Glomerular visceral epithelial cell (primary cell): Measurements from ENCODE around the gene ATOSB.

Experiments
- DNase-seq: peaks from one replicate; pipeline ENCODE4 v3.0.0-alpha.2; 2016; ENCODE audit errors: extremely low spot score

The ATOSB gene

DNA sequence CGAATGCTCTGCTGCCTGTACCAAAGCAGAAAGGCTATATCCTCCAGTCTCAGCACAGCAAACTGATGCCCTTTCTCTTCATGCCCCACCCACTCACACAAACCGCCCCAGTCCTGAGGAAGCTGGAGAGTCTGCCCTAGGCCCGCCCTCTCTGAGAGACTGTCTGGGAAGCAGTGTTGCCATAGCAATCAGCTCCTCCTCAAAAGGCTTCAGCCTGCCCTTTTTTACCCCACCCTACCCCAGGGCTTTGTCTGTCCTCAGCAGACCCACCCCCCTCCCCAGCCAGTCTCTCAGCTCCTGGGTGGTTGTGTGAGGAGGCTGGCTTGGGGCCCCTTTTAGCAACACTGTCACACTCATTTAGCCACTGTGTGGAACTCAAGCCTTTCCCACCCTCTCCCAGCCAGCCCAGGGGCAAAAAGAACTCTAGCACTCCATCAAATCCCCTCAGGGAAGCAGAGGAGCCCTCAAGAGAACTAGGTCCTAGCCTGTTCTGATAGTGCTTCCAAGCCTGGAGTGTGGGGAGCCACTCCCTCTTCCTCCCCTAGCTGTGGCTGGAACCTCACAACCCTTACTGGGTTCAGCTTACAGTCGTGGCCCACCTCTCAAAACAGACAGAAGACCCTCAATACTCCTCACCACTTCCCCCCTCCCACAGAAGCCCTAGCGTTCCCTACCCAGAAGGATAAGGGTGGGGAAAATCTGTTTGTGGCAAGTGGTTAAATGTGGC is 1.4 kb downstream of the ATOSB start:
- peak; percentile 91 for DNase-seq

- peak; percentile 40 for DNase-seq
Observed at GRCh38 chr9:35112257-35113020, 3.2 kb downstream of the ATOSB start.

- DNase-seq: peak; percentile 99
Observed at GRCh38 chr9:35111001-35111933, 4.4 kb downstream of the ATOSB start.

- peak; percentile 82 for DNase-seq
Observed at GRCh38 chr9:35110327-35110761, 5.3 kb downstream of the ATOSB start.

DNA sequence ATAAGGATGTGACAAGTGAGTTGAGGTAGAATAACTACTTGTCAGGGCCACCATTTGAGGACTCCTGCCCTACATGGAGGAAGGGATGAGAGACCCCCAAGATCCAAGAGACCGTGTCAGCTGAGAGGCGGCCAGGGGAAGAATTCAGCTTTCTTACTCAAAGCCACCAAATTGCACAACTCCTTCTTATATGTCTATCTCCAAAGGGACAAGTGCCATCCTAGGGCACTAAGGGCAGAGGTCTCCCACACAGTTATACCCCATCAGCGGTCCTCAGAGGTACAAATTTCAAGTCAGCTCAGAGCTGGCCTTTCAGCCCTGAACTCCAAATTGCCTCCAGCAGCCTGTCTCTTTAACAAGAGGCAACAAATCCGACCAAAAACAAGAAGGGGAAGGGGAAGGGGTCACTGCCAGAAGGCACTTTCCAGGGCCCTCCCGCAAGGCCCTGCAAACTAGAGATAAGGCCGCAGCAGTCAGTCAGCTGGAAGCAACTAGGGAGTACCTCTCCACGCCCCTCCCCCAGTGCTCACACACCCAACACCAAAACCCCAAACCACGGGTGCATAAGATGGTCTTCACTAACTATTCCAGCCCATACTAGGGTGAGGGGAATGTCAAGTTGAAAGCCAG is 6.6 kb downstream of the ATOSB start:
- no peak for DNase-seq

GRCh38 chr9:35108461-35108860 is 7.2 kb downstream of the ATOSB start:
- DNase-seq: no peak

DNA sequence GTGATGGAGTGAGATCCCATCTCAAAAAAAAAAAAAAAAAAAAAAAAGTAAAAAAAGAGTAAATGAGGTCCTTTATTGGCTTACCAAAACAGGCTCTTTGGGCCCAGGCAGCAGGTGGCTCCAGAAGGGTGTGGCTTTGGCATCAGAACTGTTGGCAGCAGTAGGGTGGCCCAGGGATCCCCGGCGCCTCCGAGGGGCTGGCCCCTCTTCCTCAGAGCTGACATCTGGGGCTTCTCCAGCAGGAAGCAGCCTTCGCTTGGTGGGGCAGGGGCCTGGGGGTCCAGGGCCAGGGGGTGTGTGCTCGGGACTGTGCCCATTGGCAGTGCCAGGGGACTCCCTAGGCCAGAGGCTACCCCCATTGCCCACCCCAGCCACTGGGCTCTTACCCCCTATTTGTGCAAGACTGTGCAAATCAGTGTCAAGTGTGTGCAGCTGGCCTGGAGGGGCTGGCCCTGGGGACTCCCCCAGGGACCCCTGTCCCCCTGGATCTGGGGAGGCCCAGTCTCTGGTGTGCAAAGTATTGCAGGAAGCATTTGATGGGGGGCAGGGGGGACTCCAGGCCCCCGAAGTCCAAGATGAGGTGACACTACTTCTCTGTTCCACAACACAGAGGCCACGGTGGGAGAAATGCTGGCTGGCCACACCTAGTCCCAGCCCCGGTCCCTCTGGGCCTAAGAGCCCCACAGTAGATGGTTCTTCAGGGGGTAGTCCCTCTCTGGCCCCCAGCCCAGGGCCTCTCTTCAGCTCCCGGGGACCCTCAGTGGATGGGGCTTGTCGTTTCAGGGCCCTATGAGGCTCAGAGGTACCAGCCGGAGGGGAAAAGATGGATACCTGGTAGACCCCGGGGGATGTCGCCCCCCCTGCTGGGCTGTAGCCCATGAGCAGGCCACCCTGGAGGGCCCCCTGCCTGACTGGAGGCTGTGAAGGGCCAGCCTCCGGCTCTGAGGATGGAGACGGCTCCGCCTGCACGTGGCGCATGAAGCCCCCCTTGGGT is 8.1 kb downstream of the ATOSB start:
- DNase-seq: no peak

DNA sequence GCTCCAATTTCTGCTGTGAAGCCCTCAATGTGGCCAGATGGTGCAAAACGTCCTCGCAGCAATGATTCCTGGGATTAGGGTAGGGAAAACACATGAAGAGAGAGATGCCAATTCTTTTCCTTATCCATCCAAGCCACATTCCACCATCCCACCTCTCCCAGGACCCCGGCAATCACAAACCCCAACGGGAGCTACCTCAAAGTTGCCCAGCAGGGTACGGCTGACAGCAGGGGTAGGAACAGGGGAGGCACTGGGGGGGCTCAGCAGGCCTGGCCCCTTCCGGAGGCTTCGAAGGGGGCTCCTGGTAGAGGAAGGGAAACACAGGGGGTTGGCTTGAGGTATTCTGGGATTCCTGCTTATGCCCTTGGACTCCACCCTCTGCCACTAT is 9.3 kb downstream of the ATOSB start:
- no peak for DNase-seq

GRCh38 chr9:35105571-35106342 is 9.9 kb downstream of the ATOSB start:
- no peak for DNase-seq

- no peak for DNase-seq
Observed at GRCh38 chr9:35105126-35105525, 10.5 kb downstream of the ATOSB start.

GRCh38 chr9:35104586-35104985 is 11.1 kb downstream of the ATOSB start:
- DNase-seq: no peak

GRCh38 chr9:35103660-35104191 is 11.9 kb downstream of the ATOSB start:
- DNase-seq: no peak

DNA sequence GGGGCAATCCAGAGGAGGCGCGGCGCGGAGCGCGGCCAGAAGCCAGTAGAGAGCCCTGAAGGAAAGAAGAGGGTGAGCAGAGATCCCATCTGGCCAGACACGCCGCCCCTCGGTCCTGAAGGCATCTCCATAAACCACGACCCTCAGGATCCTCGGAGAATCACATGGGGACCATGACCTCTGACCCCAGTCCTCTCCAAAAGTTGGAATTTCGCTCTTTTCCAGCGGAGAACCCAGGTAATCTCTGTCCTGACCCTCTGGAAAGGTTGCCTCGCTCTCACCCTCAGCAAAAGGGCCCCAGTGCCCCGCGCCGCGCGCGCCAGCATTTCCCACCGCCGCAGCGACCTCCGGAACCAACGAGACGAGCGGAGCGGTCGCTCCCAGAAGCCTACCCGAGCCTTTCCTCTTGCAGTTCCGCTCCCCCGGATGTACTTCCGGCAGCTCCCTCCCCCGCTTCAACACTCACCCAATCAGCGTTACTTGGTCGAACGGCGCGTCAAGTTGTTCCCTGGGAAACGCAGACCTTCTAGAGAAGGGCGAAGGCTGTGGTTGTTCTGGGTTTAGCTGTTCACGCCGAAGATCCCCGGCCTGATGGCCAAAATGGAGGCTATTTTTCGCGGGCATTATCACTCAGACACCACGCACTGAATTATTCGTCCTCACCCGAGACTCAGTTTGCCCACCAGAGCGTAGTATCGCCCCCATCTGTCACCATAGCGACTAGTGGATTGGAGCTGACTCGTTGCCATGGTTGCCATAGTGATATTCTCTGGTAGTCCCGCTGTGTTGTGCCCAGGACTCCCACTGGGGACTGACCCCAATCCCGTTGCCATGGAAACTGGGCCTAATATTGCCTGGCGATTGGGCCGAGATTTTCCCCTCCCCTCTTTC is 12.6 kb downstream of the ATOSB start, which contains the start of gene STOML2:
Gene STOML2, minus strand, starts transcription at position 363 of the 891 bp plus-strand sequence. Its CDS starts 37 bp downstream, at position 326.
- peak; percentile 96 for DNase-seq

GRCh38 chr9:35102465-35102768 is 13.2 kb downstream of the ATOSB start:
- DNase-seq: peak; percentile 13

DNA sequence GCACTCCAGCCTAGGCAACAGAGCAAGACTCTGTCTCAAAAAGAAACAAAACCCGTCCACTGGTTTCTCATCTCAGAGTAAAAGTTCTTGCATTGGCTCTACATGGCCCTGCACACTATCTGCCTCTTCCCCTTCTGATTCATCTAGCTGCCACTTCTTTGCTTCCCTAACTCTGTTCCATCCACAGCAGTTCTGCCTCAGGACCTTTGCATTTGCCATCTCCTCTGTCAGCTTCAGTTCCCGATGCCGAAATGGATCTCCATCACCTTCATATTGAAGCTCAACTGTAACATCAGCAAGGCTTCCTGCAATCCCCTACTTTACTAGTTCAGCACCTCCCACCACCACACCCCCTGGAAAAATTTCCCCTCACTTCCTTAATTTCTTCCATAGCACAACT is 18.1 kb downstream of the ATOSB start:
- DNase-seq: no peak

DNA sequence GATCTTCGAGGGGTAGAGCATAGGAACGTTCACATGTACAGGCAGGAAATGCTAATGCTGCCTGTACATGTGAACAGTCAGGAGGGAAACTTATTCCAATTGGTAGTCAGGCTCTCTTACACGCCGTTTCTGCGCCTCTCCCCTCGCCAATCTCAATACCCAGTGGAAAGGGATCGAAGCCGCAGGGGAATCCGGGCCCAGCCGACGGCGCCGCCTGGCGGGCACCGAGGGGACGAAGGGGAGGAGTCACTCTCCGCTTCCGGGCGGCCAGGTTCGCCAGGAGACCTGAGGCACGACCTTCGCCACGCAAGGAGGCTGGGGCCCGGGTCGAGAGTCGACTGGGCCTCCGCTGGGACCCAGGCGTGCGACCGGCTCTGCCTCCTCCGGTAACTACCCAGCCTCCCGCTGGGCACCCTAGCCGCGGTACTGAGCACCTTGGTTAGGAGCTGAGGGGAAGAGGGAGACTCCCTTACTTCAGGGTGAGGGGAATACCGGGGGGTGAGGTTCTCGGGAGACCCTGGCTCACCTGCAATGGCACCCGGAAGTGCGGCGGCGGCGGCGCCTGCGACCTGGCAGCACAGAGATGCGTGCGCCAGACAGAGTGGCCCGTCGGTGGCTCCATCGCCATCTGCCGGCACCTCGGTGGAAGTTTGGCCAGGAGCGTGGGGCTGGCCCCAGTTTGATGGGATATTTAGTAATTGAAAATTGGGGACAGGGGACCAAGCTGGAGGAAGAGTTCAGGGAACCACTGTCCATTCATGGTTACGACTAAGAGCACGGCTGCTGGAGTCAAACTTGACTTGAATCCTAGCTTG is 19.4 kb downstream of the ATOSB start, which contains the start of gene PIGO:
Gene PIGO, minus strand, starts transcription at position 557 of the 815 bp plus-strand sequence. CDS start 1,026 bp downstream, outside the sequence.
- DNase-seq: peak; percentile 88

DNA sequence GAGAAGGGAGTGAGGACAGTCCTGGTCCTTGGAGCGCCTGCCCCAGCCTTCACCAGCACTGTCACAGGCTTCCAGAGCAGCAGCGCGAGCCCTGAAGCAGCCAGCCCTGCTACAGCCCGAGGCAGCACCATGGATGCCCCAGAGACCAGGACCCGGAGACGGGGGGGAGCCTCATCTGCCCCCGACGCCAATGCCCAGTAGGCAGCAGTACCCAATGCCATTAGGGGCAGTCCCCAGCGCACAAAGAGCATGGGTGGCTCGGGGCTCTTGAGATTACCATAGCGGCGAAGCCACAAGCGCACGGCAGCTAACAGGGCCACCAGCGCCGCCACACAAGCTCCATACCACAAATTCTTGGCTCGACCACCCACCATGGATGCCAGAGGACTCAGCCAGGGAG is 24.1 kb downstream of the ATOSB start:
- DNase-seq: no peak
